ENCODE measurements around the gene CD38.

- TF ChIP-seq CTCF (IDR thresholded peaks at IDR 0.05) (no peak), MAX (CRISPR knock-in tag; IDR thresholded peaks at IDR 0.05) (no peak), USF2 (CRISPR knock-in tag; IDR thresholded peaks at IDR 0.05) (no peak), TEAD1 (CRISPR knock-in tag; IDR thresholded peaks at IDR 0.05) (no peak), SMAD3 (CRISPR knock-in tag; IDR thresholded peaks at IDR 0.05; ENCODE audit: borderline replicate concordance) (no peak), NFYB (CRISPR knock-in tag; conservative IDR thresholded peaks at IDR 0.05; ENCODE audit: low read depth) (no peak)
These were observed 21.1 kb upstream of the CD38 start for GRCh38 chr4:15757054-15757453.

Measured in WTC11 (cell line).